Measurements from ENCODE around the gene CLSTN1.

CLSTN1 gene

GRCh38 chr1:9823943-9824701 is at the start of gene CLSTN1:
Gene CLSTN1, minus strand, starts transcription at chr1:9823965. Its CDS starts 232 bp downstream, at chr1:9823733.
- peak; percentile 89 for DNase-seq

- DNase-seq, result no peak
These were observed 49.6 kb upstream of the CLSTN1 start for GRCh38 chr1:9873385-9873784.

GRCh38 chr1:9872430-9873165 is 48.8 kb upstream of the CLSTN1 start:
- DNase-seq, result no peak

GRCh38 chr1:9871707-9872425 is 48.1 kb upstream of the CLSTN1 start:
- no peak for DNase-seq

GRCh38 chr1:9871021-9871420 is 47.3 kb upstream of the CLSTN1 start:
- DNase-seq, result no peak

GRCh38 chr1:9870572-9870971 is 46.8 kb upstream of the CLSTN1 start:
- DNase-seq, result no peak

- no peak for DNase-seq
These were observed 46.1 kb upstream of the CLSTN1 start for GRCh38 chr1:9869831-9870251.

GRCh38 chr1:9868244-9868590 is 44.5 kb upstream of the CLSTN1 start:
- no peak for DNase-seq

GRCh38 chr1:9867408-9868243 is 43.9 kb upstream of the CLSTN1 start:
- peak; percentile 58 for DNase-seq

- DNase-seq, result no peak
These were observed 43.1 kb upstream of the CLSTN1 start for GRCh38 chr1:9866836-9867235.

- no peak for DNase-seq
These were observed 42.0 kb upstream of the CLSTN1 start for GRCh38 chr1:9865724-9866123.

GRCh38 chr1:9863371-9863770 is 39.6 kb upstream of the CLSTN1 start:
- DNase-seq, result no peak

- DNase-seq, result no peak
These were observed 37.6 kb upstream of the CLSTN1 start for GRCh38 chr1:9861360-9861759.

- no peak for DNase-seq
These were observed 37.1 kb upstream of the CLSTN1 start for GRCh38 chr1:9860887-9861286.

GRCh38 chr1:9859281-9860014 is 35.7 kb upstream of the CLSTN1 start:
- DNase-seq, result no peak

- no peak for DNase-seq
These were observed 34.7 kb upstream of the CLSTN1 start for GRCh38 chr1:9858293-9859035.

GRCh38 chr1:9855186-9855585 is 31.4 kb upstream of the CLSTN1 start:
- no peak for DNase-seq

- DNase-seq, result no peak
These were observed 29.5 kb upstream of the CLSTN1 start for GRCh38 chr1:9853249-9853595.

- DNase-seq, result peak; percentile 75
These were observed 28.9 kb upstream of the CLSTN1 start for GRCh38 chr1:9852410-9853248.

- no peak for DNase-seq
These were observed 28.2 kb upstream of the CLSTN1 start for GRCh38 chr1:9852004-9852403.
